Activated T-cell treated with anti-CD3 and anti-CD28 coated beads, Interleukin-2, amount 50 U/mL, for 72 hours (primary cell): ENCODE data around the gene ATP6V1F. TPM values are rescaled to one million over a fixed set of nuclear protein-coding genes. Genes with fewer than 3 reads are reported as not detected.

Source experiments
- ATAC-seq, 2 donors: fragments of 150-1000 bp; cut with Tn5 transposase; replicated peaks in 1 of 2; 2 replicates each; pipeline ENCODE4 v1.10.0; 2021; ENCODE audit warnings: moderate library complexity in 2 of 2, mild to moderate bottlenecking in 1 of 2
- DNase-seq, 2 donors: peaks; one replicate each; pipeline ENCODE4 v3.0.0; 2021 to 2022; ENCODE audit warnings: mixed read lengths in 1 of 2
- H3K27ac Mint-ChIP-seq: one replicate; pipeline ENCODE4 v1.8.0; 2022; ENCODE audit warnings: mild to moderate bottlenecking, moderate library complexity, mixed read lengths
- H3K27me3 Mint-ChIP-seq: one replicate; pipeline ENCODE4 v1.8.0; 2022; ENCODE audit warnings: low read depth, mixed read lengths
- H3K36me3 Mint-ChIP-seq, 2 donors: one replicate each; pipeline ENCODE4 v1.8.0; 2022; ENCODE audit warnings: mixed read lengths in 2 of 2, mild to moderate bottlenecking in 1 of 2; ENCODE audit not compliant: insufficient read depth in 2 of 2
- H3K4me1 Mint-ChIP-seq: one replicate; pipeline ENCODE4 v1.8.0; 2022; ENCODE audit warnings: low read depth, mixed read lengths
- H3K4me3 Mint-ChIP-seq, 2 donors: one replicate each; pipeline ENCODE4 v1.8.0; 2022; ENCODE audit warnings: mild to moderate bottlenecking in 2 of 2, mixed read lengths in 2 of 2, moderate library complexity in 2 of 2
- H3K9me3 Mint-ChIP-seq, 2 donors: one replicate each; pipeline ENCODE4 v1.8.0; 2022; ENCODE audit warnings: mixed read lengths in 2 of 2
- total RNA-seq, 2 donors: library from RNA; stranded (reverse); gene quantifications; one replicate each; pipeline ENCODE4 v1.2.3, GENCODE V29; 2022

ATP6V1F gene
- total RNA-seq, 2 donors from 2014 or later: 68.3 to 73.3 TPM

DNA sequence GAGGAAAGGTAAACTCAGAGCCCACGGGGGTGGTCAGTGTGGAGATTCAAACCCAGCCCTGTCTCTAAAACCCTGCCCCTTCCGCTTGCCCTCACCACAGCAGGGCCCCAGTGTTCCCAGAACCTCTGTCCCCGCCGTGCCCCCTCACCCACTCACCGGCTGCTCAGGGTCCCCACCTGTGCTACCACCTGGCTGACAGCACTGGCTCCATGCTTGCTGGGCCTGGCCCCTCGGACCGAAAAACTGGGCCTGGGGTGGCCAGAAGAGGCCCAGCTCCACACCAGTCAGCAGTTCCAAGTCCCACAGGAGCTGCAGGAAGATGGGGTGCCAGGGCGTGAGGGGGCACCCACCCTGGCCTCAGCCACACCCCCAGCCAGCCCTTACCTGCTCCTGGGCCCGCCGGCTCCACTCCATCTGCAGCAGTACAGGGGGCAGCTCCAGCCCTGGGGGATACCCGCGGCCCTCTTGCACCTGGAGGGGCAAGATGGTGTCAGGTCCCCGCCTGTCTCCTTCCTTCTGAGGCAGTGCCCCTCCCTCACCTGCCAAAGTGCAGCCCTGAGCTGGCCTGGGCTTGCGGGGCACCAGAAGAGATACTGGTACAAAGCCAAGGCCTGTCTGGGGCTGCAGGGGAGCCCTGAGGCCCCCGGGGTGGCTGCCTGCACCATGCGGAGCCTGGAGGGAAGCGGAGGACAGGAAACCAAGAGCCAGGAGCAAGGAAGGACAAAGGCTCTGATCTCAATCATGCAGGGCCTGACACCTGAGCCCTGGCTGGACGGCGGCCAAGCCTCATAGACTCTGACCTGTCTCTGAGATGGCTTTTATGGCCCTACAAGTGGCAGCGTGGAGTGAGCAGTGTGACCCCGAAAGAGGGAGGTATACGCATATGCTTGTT lies 11.7 kb downstream of the ATP6V1F start:
- H3K4me3 Mint-ChIP-seq: no peak overlapping the region
- H3K27me3 Mint-ChIP-seq: peaks cover 10% of the 10 kb centered on the region
- no peaks in the 10 kb centered on the region for H3K9me3 Mint-ChIP-seq
- ATAC-seq: no peak
- no peak for DNase-seq
- peaks cover 9% of the 10 kb centered on the region for H3K4me1 Mint-ChIP-seq
- no peaks in the 10 kb centered on the region for H3K36me3 Mint-ChIP-seq
- H3K27ac Mint-ChIP-seq: no peak overlapping the region

DNA sequence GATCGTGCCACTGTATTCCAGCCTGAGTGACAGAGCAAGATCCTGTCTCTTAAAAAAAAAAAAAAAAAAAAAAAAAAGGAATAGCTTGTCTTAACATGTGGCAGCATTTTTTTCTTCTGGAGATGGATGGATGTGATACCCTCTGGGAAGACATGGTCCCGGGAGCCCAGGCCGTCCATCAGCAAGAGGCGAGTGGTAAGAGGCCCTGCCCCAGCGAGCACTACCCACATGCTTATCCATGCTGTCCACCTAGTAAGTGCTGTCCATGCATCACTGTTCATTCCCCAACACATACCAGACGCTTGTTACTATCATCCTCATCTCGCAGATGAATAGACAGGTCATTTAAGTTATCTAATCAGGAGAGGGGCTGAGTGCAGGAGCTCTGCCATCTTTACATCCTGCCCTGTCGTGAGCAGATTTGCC lies 12.9 kb downstream of the ATP6V1F start:
- H3K4me1 Mint-ChIP-seq: peaks cover 1% of the 10 kb centered on the region
- no peaks in the 10 kb centered on the region for H3K36me3 Mint-ChIP-seq
- no peak overlapping the region for H3K4me3 Mint-ChIP-seq
- H3K27me3 Mint-ChIP-seq: peaks cover 7% of the 10 kb centered on the region
- no peaks in the 10 kb centered on the region for H3K9me3 Mint-ChIP-seq
- DNase-seq (no peak), ATAC-seq (no peak)
- H3K27ac Mint-ChIP-seq: no peak overlapping the region

GRCh38 chr7:128876127-128876526 lies 13.5 kb downstream of the ATP6V1F start:
- H3K27me3 Mint-ChIP-seq: peaks cover under 1% of the 10 kb centered on the region
- DNase-seq (no peak), ATAC-seq (no peak)
- H3K36me3 Mint-ChIP-seq: no peaks in the 10 kb centered on the region
- H3K4me1 Mint-ChIP-seq: no peaks in the 10 kb centered on the region
- no peak overlapping the region for H3K27ac Mint-ChIP-seq
- no peaks in the 10 kb centered on the region for H3K9me3 Mint-ChIP-seq
- H3K4me3 Mint-ChIP-seq: no peak overlapping the region

GRCh38 chr7:128876586-128876977 lies 13.9 kb downstream of the ATP6V1F start:
- H3K27me3 Mint-ChIP-seq: no peaks in the 10 kb centered on the region
- H3K9me3 Mint-ChIP-seq: no peaks in the 10 kb centered on the region
- DNase-seq: no peak
- ATAC-seq: no peak
- H3K36me3 Mint-ChIP-seq: no peaks in the 10 kb centered on the region
- no peak overlapping the region for H3K27ac Mint-ChIP-seq
- no peaks in the 10 kb centered on the region for H3K4me1 Mint-ChIP-seq
- no peak overlapping the region for H3K4me3 Mint-ChIP-seq

DNA sequence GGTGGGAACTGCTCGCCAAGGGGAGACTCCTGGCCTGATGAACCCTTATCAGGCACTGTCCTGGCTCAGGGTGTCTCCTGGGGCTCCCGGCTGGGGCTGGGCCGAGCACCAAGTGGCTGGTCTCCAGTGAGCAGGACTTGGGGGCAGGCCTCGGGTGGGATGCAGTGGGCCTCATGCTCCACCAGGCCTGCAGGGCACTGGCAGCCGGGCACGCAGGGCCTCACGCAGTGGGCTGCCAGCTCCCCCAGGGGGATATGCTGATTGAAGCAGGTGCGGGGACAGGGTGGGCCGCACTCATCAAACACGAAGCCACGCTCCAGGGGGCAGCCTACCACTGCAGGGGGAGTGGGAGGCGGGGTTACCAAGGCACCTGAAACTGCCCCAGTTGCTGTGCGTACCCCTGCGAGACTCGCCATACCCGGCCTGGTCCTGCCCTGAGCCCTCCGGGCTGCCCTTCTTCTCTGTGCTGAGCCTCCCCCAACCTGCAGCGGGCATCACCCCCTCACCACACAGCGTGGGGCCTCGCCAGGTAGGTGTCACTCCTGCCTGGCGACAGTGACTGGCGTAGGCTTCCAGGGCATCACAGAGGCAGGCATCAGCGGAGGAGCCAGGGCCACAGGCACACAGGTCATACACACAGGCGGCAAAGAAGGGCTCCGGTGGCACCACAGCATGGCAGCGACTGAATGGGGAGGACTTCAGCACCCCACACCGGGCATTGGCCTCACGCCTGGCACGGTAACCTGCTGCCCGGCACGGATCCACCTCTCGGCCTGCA lies 14.5 kb downstream of the ATP6V1F start:
- H3K9me3 Mint-ChIP-seq: no peaks in the 10 kb centered on the region
- no peaks in the 10 kb centered on the region for H3K4me1 Mint-ChIP-seq
- no peak overlapping the region for H3K27ac Mint-ChIP-seq
- DNase-seq (no peak), ATAC-seq (no peak)
- no peaks in the 10 kb centered on the region for H3K27me3 Mint-ChIP-seq
- no peak overlapping the region for H3K4me3 Mint-ChIP-seq
- no peaks in the 10 kb centered on the region for H3K36me3 Mint-ChIP-seq

GRCh38 chr7:128877756-128878120 lies 15.1 kb downstream of the ATP6V1F start:
- ATAC-seq: no peak
- no peak for DNase-seq
- Mint-ChIP-seq H3K36me3 (no peaks in the 10 kb centered on the region), H3K27ac (no peak overlapping the region), H3K4me1 (no peaks in the 10 kb centered on the region), H3K9me3 (no peaks in the 10 kb centered on the region), H3K27me3 (no peaks in the 10 kb centered on the region), H3K4me3 (no peak overlapping the region)

- H3K4me1 Mint-ChIP-seq: no peaks in the 10 kb centered on the region
- ATAC-seq (no peak), DNase-seq (no peak)
- no peaks in the 10 kb centered on the region for H3K36me3 Mint-ChIP-seq
- no peaks in the 10 kb centered on the region for H3K9me3 Mint-ChIP-seq
- no peak overlapping the region for H3K4me3 Mint-ChIP-seq
- H3K27ac Mint-ChIP-seq: no peak overlapping the region
- no peaks in the 10 kb centered on the region for H3K27me3 Mint-ChIP-seq
Observed at GRCh38 chr7:128878226-128879105, 15.8 kb downstream of the ATP6V1F start.

DNA sequence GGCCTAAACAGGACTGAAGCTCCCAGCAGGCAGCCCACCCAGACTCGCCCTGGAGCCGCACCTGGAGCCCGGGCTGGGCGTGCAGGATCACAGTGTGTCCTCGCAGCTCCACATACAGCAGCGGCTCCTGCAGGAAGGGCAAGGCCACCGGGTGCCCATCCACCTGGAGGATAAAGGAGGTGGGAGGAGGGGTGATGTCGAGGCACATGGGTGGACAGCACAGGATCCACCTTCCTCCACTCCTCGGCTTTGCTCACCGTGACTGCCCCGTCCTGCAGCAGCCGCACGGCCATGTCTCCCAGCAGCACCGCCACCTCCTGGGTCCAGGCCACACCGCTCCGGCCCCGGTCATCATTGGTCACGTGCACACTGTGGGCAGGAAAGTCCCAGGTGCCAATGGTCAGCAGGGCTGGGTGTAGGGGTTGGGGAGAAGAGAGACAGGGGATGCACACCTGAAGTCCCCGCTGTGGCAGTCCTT lies 16.8 kb downstream of the ATP6V1F start:
- Mint-ChIP-seq H3K9me3 (no peaks in the 10 kb centered on the region), H3K4me1 (no peaks in the 10 kb centered on the region), H3K36me3 (no peaks in the 10 kb centered on the region), H3K27me3 (no peaks in the 10 kb centered on the region), H3K27ac (no peak overlapping the region), H3K4me3 (no peak overlapping the region)
- ATAC-seq: no peak
- DNase-seq: no peak

- Mint-ChIP-seq H3K9me3 (no peaks in the 10 kb centered on the region), H3K36me3 (no peaks in the 10 kb centered on the region), H3K4me1 (no peaks in the 10 kb centered on the region), H3K27me3 (no peaks in the 10 kb centered on the region), H3K27ac (no peak overlapping the region), H3K4me3 (no peak overlapping the region)
- ATAC-seq: no peak
- no peak for DNase-seq
Observed at GRCh38 chr7:128879939-128880746, 17.5 kb downstream of the ATP6V1F start.

- DNase-seq (no peak), ATAC-seq (no peak)
- H3K36me3 Mint-ChIP-seq: no peaks in the 10 kb centered on the region
- H3K27me3 Mint-ChIP-seq: no peaks in the 10 kb centered on the region
- H3K9me3 Mint-ChIP-seq: no peaks in the 10 kb centered on the region
- H3K4me3 Mint-ChIP-seq: no peak overlapping the region
- no peaks in the 10 kb centered on the region for H3K4me1 Mint-ChIP-seq
- no peak overlapping the region for H3K27ac Mint-ChIP-seq
Observed at GRCh38 chr7:128880791-128881457, 18.3 kb downstream of the ATP6V1F start.

GRCh38 chr7:128881458-128882125 lies 18.9 kb downstream of the ATP6V1F start:
- Mint-ChIP-seq H3K27ac (no peak overlapping the region), H3K4me1 (no peaks in the 10 kb centered on the region), H3K36me3 (no peaks in the 10 kb centered on the region), H3K27me3 (no peaks in the 10 kb centered on the region), H3K4me3 (no peak overlapping the region), H3K9me3 (no peaks in the 10 kb centered on the region)
- no peak for ATAC-seq
- DNase-seq: no peak
